HepG2 (cell line): ENCODE measurements around the gene FCHO1. TPM values are rescaled to one million over a fixed set of nuclear protein-coding genes. Genes with fewer than 3 reads are reported as not detected.
"Not testable (repeated sequence)": the region's sequence is repeated elsewhere in the genome, so short reads cannot be mapped to it uniquely, and the experiment has no call there.

Source experiments
- ATAC-seq: fragments of 200-7000 bp; cut with Tn5 transposase; 3 replicates; pipeline ENCODE4 v1.9.1; 2020; ENCODE audit warnings: mild to moderate bottlenecking, moderate library complexity
- BruUV-seq: library from RNA; stranded (reverse); fragments of 400-500 nt; replicated peaks from 2 replicates; lab custom pipeline; 2021; lab: Mats Ljungman, UMichigan
- CTCF ChIA-PET: fragments of 300-600 bp; formaldehyde crosslinking; extraction: SDS; loops from one replicate; lab custom pipeline; 2021; ENCODE audit warnings: low total read pairs, inconsistent platforms, low intra/inter-chr PET ratio; lab: Yijun Ruan, JAX
- POLR2A ChIA-PET: fragments of 350-600 bp; sonication (Branson Sonifier 250); formaldehyde crosslinking; loops from one replicate; lab custom pipeline; 2020; ENCODE audit warnings: antibody characterized with exemption, inconsistent platforms; lab: Yijun Ruan, JAX
- DNase-seq: peaks from one replicate; pipeline ENCODE4 v3.0.0-alpha.2; 2015; ENCODE audit warnings: low spot score
- FAIRE-seq: peaks from 3 replicates; lab custom pipeline; 2011; peaks lifted over from hg19 to GRCh38; lab: Jason Lieb, UNC
- H2AFZ ChIP-seq: one replicate; pipeline ENCODE4 v1.6.1; 2011; ENCODE audit warnings: low read length, inconsistent platforms
- H3K27ac ChIP-seq: fragments of 300-600 bp; 3 replicates; pipeline ENCODE4 v1.8.0; 2011; ENCODE audit warnings: mixed run types, mild to moderate bottlenecking, mixed read lengths, low read length, inconsistent platforms; ENCODE audit not compliant: insufficient read depth; ENCODE audit errors: extremely low read length
- H3K27me3 ChIP-seq, 2 experiments: fragments of 200-600 bp in 1 of 2; 2 replicates in 1 of 2; 3 replicates in 1 of 2; pipeline versions ENCODE4 v1.6.0 to v1.8.0; 2011; ENCODE audit warnings: low read length in 2 of 2, mild to moderate bottlenecking in 2 of 2, moderate library complexity in 2 of 2, inconsistent platforms in 1 of 2; ENCODE audit not compliant: insufficient read depth in 2 of 2, control insufficient read depth in 1 of 2
- H3K36me3 ChIP-seq, 2 experiments: fragments of 200-600 bp in 1 of 2; replicated peaks in 1 of 2; 2 replicates in 1 of 2; 3 replicates in 1 of 2; pipeline versions ENCODE4 v1.5.1 to v1.8.0; 2011; ENCODE audit warnings: low read length in 2 of 2, inconsistent platforms in 1 of 2; ENCODE audit not compliant: insufficient read depth in 2 of 2, control insufficient read depth in 1 of 2
- H3K4me1 ChIP-seq: 2 replicates; pipeline ENCODE4 v1.5.1; 2012; ENCODE audit warnings: low read length, inconsistent platforms; ENCODE audit not compliant: insufficient read depth
- H3K4me2 ChIP-seq: 2 replicates; pipeline ENCODE4 v1.6.0; 2011; ENCODE audit warnings: low read depth, low read length, inconsistent platforms
- H3K4me3 ChIP-seq, 3 experiments: fragments of 200-600 bp in 1 of 3; sonication (generic), shearing (Covaris generic) in 1 of 3; replicated peaks in 1 of 3; 2 replicates each; pipeline ENCODE4 v1.5.1; 2011 to 2016; ENCODE audit warnings: low read length in 3 of 3, inconsistent platforms in 2 of 3, low read depth in 2 of 3, mild to moderate bottlenecking in 2 of 3, control low read depth in 1 of 3, mixed read lengths in 1 of 3; ENCODE audit not compliant: insufficient read depth in 1 of 3
- H3K79me2 ChIP-seq: one replicate; pipeline ENCODE4 v1.6.1; 2011; ENCODE audit warnings: low read length, inconsistent platforms; ENCODE audit not compliant: insufficient read depth
- H3K9ac ChIP-seq: 2 replicates; pipeline ENCODE4 v1.6.0; 2011; ENCODE audit warnings: mild to moderate bottlenecking, low read depth, low read length, inconsistent platforms; ENCODE audit not compliant: insufficient read depth
- H3K9me3 ChIP-seq: 2 replicates; pipeline ENCODE4 v1.5.1; 2012; ENCODE audit warnings: mild to moderate bottlenecking, low read length
- H4K20me1 ChIP-seq: 2 replicates; pipeline ENCODE4 v1.6.0; 2011; ENCODE audit warnings: inconsistent platforms, mild to moderate bottlenecking, low read length, moderate library complexity; ENCODE audit not compliant: insufficient read depth
- PRDM15 ChIP-seq: sonication (generic); formaldehyde crosslinking; IDR thresholded peaks from 2 replicates; pipeline ENCODE4 v1.4.0; 2020; ENCODE audit warnings: missing genetic modification reagents
- SYNCRIP ChIP-seq: fragments of 200-400 bp; formaldehyde crosslinking; IDR thresholded peaks from 2 replicates; pipeline ENCODE4 v1.6.1; 2018; ENCODE audit warnings: mild to moderate bottlenecking, low read depth, low read length; ENCODE audit not compliant: insufficient read depth
- ZNF121 ChIP-seq: sonication (generic); formaldehyde crosslinking; IDR thresholded peaks from 2 replicates; pipeline ENCODE4 v1.5.0; 2020; ENCODE audit warnings: mild to moderate bottlenecking, missing genetic modification reagents
- WGBS: methylation state at CpG from one replicate; pipeline ENCODE4 v1.1.6; 2017; ENCODE audit warnings: low lambda C conversion rate; 5-methylcytosine and 5-hydroxymethylcytosine counted together
- in situ Hi-C: cut with HindIII; loops from 2 replicates; pipeline ENCODE4 v1.10.0; 2017; ENCODE audit warnings: low pct_unique_long_range_greater_than_20kb; ENCODE audit not compliant: extremely low pct_ligation_motif_present
- intact Hi-C: fragments of 100-400 bp; cut with micrococcal nuclease; formaldehyde crosslinking; loops from one replicate; pipeline ENCODE4 v1.10.0; 2022; ENCODE audit not compliant: unreplicated experiment
- polyA plus RNA-seq, 8 experiments: library from polyadenylated mRNA; depleted of rRNA in 3 of 8; stranded (reverse) in 7 of 8; unstranded in 1 of 8; fragments of >200 nt; fragmentation: Illumina TruSeq in 4 of 8; extraction: Trizol in 4 of 8; gene quantifications; 2 replicates each; pipeline versions ENCODE4 v1.2.1 to v1.2.3, GENCODE V29; 2011 to 2016; ENCODE audit warnings: low read depth in 4 of 8, missing spikeins in 1 of 8, mixed read lengths in 1 of 8; ENCODE audit not compliant: insufficient read depth in 1 of 8
- total RNA-seq, 5 experiments: library from RNA; depleted of rRNA; stranded (reverse); fragments of >200 nt; fragmentation: Illumina TruSeq; extraction: Trizol; gene quantifications; 2 replicates each; pipeline ENCODE4 v1.2.3, GENCODE V29; 2016; ENCODE audit warnings: low read depth in 1 of 5

FCHO1 gene
- total and polyA plus RNA-seq, 2 of the 13 experiments (the other 11 are each of a cell fraction or from before 2014, with no cell fraction given) = 1.3 to 3.1 TPM

DNA sequence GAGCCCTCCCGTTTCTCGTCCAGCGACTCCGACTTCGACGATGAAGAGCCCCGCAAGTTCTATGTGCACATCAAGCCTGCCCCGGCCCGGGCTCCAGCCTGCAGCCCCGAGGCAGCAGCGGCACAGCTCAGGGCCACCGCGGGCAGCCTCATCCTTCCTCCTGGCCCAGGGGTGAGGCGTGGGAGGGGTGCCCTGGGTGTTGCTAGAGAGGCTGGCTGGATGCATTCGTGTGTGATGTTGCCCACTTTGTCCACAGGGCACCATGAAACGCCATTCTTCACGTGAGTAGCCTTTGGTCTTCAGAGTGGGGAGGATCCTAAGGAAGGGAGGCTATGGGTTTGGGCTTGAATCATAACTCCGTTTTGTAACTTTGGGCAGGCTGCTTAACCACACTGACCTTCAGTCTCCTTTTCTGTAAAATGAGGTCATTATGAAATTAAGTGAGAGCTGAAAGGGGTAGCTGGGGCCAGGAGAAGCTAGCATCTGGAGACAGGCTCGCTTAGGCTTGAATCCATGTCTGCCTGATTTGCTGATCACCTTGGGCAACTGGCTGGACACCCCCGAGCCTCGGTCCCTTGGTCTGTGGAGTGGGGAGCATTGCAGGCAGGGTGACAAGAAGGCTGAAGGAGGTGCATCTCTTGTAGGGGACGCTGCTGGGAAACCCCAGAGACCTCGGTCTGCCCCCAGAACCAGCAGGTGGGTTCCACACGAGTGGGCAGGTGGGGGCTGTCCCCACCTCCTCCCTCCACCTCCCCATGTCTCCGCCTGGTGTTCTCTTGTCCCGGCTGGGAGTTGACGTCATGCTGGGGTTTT, 24.9 kb downstream of the FCHO1 start:
- Histone ChIP-seq H3K9ac (no peak overlapping the region), H3K79me2 (no peaks in the 10 kb centered on the region), H3K36me3 (no peaks in the 10 kb centered on the region), H3K4me2 (no peak overlapping the region), H4K20me1 (no peaks in the 10 kb centered on the region), H2AFZ (no peak overlapping the region), H3K9me3 (no peaks in the 10 kb centered on the region), H3K27ac (no peak overlapping the region), H3K4me1 (peaks cover 8% of the 10 kb centered on the region; the same call in 1 of the 2 replicates), H3K27me3 (no peaks in the 10 kb centered on the region), H3K4me3 (no peak overlapping the region)
- TF ChIP-seq ZNF121 (CRISPR knock-in tag) (no peak), PRDM15 (no peak), SYNCRIP (no peak)
- ATAC-seq (no peak), FAIRE-seq (no peak), DNase-seq (no peak)
- in situ Hi-C loops = no loop called here
- WGBS = 80% methylated on average over 14 of the region's 27 CpGs
- no TSS peak for BruUV-seq
- CTCF ChIA-PET = interaction anchor here (0.9 to 2.2 kb wide), 2 partner anchors 10 to 72 kb away, joined by 4 to 13 read pairs; no protein-coding TSS in a partner anchor
- intact Hi-C loops = loop anchor here (1.0 kb wide), 1 partner anchor 79 kb away; no protein-coding TSS in a partner anchor
- POLR2A ChIA-PET = no interaction called here

GRCh38 chr19:17777840-17778239, 26.6 kb downstream of the FCHO1 start:
- not testable (repeated sequence) for ATAC-seq, FAIRE-seq
- POLR2A ChIA-PET = interaction anchor here (1.2 kb wide), 1 partner anchor 17 kb away, joined by 3 read pairs; the partner anchor contains the start of gene B3GNT3

More at GRCh38 chr19:17777840-17778239, 26.6 kb downstream of the FCHO1 start:
- H4K20me1 ChIP-seq, H3K4me2 ChIP-seq, H3K27ac ChIP-seq, H3K27me3 ChIP-seq, H3K9ac ChIP-seq, H3K79me2 ChIP-seq, BruUV-seq, H3K4me1 ChIP-seq, H3K9me3 ChIP-seq, H2AFZ ChIP-seq, intact Hi-C loops, CTCF ChIA-PET, in situ Hi-C loops, DNase-seq, H3K4me3 ChIP-seq, H3K36me3 ChIP-seq: not testable (repeated sequence)
- WGBS = 85% methylated on average over 9 of the region's 10 CpGs
